CD4-positive, alpha-beta T cell treated with Interleukin-10 for 1 hour (primary cell): ENCODE results near the gene CATSPER4.

Experiments
- DNase-seq: peaks from one replicate; pipeline ENCODE4 v3.0.0-alpha.2; 2020

The CATSPER4 gene

DNA sequence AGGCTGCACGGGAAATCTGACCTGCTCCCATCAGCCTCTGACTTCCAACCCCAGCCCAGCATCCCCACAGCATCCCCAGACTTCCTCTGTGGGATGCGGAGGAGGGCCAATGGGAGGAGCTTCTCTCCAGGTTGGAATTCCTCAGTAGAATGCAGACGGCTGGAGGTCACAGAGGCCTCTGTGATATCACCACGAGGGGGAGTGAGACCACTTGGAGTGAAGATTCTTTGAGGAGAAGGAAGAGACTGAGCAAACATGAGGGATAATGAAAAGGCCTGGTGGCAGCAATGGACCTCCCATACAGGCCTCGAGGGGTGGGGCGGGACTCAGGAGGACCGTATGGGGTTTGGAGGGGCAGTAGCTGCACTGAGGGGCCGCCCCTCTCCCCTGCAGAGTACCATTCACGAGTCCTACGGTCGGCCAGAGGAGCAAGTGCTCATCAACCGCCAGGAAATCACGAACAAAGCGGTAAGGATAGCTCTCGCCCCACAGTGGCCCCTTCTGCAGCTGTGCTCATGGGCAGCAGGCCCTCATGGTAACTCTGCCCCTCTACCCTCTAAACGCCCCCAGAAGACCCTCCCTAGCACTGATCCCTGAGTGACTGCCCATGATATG is at the start of gene CATSPER4:
CATSPER4 (plus strand) TSS at position 230 of the 615 bp plus-strand sequence; CDS start at position 256, 26 bp downstream.
- peak; percentile 36 for DNase-seq

DNA sequence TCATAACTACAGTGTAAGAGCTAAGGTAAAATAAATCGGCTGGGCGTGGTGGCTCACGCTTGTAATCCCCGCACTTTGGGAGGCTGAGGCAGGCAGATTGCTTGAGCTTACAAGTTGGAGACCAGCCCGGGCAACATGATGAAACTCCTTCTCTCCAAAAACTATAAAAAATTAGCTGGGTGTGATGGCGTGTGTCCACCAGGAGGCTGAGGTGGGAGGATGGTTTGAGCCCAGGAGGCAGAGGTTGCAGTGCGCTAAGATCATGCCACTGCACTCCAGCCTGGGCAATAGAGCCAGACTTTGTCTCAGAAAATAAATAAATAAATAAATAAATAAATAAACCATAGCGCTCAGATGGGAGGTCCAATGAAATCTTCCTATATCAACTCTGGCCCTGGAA is 48.2 kb upstream of the CATSPER4 start:
- no peak for DNase-seq

DNA sequence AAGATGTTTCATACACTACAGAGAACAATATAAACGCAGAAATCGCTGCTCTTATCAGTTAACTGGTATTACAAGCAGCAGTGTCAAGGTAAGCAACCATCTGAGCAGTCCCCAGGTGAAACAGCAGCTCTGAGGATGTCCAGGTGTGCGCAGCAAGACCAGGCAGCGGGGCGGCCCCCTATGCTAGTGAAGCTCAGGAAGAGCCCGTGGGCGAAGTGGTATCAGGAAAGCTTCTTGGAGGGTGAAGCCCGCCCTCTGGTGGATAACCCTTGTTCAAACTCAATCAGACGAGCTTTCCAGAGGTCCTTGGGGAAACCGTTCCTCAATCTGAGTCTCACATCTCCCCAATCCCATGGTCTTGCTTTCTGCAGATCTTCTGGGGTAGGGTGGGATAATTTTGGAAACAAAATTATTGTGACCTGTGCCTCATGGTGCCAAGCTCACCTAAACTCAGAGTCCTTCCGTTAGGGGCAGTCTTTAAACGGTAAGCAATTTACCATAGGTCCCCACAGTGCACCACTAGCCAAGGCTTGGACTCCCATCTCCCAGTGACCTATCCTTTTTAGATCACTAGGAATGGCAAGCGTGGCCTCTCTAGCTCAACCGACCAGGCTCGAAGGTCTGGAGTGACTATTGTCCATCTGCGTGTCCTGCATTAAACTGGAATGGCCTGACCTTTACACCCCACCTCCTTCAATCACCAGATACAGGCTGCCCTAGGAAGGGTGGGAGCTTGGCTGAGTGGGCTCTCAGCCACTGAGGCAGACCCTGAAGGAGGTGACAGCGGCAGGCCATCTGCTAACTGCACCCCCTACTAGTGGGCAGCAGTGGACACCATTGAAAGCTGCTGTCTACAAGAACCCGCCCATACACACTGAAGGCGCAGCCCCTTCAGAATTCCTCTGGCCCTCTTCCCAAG is 45.1 kb upstream of the CATSPER4 start:
- DNase-seq = peak; percentile 79

GRCh38 chr1:26145960-26146294 is 44.5 kb upstream of the CATSPER4 start:
- no peak for DNase-seq

DNA sequence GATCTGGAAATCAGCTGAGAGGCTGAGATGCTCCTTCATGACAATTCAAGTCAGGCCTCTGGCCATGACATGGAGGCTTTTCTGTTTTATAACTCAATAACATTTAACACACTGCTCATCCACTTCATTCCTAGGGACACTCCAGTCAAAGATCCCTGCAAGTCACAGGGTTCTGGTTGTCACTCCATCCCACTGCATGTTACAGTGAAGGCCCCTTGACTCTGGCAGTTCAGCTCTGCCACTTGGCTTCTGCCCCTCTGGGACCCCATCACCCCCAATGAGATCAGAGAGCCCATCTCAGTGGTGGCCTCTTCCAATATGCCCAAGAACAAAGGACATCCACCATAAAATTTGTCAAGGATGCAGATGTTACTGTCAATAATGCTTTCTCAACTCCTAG is 41.5 kb upstream of the CATSPER4 start:
- DNase-seq = no peak

DNA sequence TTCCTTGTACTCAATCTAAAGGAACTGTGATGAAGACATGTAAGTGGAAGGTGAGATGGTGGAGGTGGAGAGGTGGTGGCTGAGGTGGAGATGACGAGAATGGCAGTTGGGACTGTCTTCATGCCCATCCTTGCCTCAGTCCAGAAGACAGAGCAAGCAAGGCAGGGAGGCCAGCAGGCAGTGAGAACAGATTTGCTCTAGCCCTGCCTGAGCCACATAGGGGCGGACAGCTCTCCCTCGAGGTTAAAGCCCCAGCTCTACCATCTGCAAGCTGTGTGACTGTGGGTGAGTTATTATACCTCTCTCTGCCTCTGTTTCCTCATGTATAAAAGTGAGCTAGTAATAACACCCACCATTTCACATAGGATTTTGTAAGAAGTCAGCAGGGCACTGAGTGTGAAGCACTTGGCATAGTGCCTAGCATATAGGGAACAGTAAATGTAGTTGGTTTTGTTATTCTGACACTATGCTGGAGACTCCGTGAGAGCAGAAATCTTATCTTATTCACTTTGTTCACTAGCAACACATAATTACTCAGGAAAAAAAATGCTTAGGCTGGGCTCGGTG is 36.4 kb upstream of the CATSPER4 start:
- DNase-seq = no peak

DNA sequence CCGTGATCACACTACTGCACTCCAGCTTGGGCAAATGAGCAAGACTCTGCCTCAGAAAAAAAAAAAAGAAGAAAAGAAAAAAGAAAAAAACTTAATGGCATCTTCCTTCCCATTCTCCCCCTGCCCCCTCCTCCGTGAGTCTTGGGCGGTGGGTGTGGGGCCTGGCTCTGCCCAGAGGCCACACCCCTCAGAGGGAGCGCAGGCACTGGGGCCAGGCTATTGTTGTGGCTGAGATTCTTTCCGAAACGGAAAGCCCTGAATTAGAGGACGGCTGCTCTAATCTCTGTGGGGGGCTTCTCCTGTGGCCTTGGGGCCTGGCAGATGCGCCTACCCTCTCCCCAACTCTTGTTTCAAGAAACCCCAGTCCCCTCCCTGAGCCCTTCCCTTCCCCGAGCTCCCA is 35.7 kb upstream of the CATSPER4 start:
- DNase-seq = no peak

GRCh38 chr1:26155370-26156284 is 34.8 kb upstream of the CATSPER4 start:
- DNase-seq = no peak

DNA sequence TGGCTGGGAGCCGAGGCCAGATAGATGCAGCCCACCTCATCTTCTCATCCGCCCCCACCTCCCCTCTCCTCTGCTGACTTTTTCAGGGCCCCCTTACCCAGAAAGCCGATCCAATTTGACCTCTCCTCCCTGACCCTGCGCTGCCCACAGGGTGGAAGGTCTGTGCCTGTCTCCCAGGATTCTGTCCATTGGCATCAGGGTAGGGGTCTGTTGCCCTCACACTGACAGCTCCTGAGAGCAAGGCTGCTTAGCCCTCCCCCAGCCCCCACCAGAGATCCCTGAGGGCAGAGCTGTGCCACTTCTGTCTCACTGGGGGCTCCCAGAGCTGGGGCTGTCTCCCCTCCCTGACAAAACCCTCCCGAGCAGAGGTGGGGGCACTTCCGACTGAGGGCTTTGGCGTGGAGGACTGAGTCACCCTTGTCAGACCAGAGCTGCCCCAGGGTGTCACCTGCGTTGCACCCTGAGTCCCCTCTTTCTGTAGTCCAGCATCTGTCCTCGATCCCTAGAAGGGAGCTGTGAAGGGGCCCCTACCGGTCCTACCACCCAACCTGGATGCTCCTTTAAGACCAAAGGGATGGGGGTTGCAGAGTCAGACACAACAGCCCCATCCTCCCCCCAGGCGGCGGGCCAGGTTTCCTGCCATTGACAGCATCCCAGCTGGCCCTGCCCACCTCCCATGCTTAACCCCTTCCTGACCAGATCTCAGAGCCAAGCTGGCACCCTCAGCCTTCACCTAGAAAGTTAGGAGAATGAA is 33.9 kb upstream of the CATSPER4 start:
- DNase-seq = no peak

- no peak for DNase-seq
Observed at GRCh38 chr1:26158271-26158907, 32.0 kb upstream of the CATSPER4 start.

DNA sequence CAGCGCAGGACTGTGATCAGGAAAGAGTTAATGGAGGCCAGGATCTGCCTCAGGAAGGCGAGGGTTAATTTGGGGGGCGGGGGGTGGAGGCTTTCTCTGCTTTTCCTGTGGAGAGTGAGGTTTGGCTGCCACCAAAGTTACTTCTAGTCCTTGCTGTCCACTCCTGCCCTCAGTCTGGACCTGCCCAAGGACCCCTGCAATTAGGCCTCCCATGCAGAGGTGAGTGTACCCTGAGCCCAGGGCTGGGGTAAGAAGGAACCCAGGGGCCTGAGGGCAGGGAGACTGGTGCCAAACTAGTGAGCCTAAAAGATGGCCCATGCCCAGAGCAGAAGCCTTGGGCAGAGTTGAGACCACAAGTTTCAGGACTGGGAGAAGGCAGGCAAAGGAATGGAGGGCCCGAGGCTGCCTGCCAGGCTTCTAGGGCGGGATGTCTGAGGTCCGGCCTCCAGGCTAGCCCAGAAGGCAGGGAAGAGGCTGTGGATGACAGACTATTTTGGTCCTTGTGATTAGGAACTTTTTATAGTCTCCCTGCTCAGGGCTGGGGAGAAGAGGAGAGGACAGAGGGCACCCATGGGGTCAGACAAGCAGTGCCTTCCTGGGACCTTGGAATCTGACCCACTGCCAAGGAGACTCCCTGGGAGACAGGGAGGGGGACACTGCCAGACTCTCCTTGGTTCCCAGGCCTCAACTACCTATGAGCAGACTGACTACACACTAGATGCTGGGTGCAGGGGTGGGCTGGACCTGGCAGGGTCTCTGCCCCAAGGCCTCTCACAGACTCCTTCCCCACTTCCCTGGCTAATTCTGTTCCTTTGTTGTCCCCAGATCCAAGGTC is 31.3 kb upstream of the CATSPER4 start, which contains the start of gene FAM110D:
FAM110D (plus strand) TSS at position 172 of the 835 bp plus-strand sequence. CDS start 2,213 bp downstream, outside the sequence.
- DNase-seq = no peak

DNA sequence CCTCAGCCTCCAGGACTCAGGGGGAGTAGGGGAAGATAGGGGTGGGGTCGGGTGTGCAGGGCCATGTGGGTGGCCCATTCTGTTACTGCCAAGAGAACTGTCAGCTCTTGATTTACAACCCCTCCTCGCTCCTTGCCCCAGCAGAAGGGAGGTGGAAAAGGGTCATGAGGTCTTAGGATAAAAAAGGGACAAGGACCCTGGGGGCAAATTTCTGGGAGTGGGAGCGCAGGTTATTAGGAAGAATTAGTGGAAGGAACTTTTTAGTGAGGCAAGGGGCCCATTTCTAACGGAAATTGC is 30.7 kb upstream of the CATSPER4 start:
- no peak for DNase-seq

GRCh38 chr1:26160527-26161414 is 29.6 kb upstream of the CATSPER4 start:
- DNase-seq = no peak

DNA sequence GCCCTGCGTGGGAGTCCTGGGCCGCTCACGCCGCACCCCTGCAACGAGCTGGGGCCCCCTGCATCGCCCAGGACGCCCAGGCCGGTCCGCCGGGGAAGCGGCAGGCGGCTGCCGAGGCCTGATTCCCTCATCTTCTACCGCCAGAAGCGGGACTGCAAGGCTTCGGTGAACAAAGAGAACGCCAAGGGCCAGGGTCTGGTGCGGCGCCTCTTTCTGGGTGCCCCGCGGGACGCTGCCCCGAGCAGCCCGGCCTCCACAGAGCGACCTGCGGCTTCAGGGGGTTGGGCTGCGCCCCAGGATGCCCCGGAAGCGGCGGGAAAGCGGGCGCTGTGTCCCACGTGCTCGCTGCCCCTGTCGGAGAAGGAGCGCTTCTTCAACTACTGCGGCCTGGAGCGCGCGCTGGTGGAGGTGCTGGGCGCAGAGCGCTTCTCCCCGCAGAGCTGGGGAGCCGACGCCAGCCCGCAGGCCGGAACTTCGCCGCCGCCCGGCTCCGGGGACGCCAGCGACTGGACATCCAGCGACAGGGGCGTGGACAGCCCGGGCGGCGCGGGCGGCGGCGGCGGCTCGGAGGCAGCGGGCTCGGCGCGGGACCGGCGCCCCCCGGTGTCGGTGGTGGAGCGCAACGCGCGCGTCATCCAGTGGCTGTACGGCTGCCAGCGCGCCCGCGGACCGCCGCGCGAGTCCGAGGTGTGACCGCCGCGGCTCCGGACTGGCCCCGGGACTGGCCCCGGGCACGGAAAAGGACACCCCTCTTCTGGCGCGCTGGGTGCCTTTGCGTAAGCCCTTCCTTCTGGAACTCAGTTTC is 28.8 kb upstream of the CATSPER4 start:
- DNase-seq = peak; percentile 28

DNA sequence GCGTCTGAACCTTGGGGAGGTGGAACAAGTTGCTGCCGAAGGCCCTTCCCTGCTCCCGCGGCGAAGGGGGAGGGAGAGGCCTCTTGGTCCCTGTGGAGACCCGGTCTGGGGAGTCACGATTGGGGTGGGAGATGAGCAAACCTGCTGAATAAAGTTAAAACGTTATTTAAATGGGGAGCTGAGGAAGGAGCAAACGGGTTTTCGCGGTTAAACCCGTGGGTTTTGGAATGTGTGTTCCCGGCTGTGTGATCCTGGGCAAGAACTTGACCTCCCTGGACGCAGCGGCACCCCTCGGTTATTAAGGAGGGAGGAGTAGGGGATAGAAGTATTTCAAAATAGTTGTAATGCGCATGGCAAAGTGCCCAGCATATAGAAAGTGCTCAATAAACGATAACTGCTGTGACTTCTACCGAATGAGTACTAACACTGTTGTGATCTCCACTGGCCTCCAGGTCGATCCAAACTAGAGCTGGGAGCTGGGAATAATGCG is 28.1 kb upstream of the CATSPER4 start:
- DNase-seq = no peak

- DNase-seq = no peak
Observed at GRCh38 chr1:26163684-26164035, 26.7 kb upstream of the CATSPER4 start.

DNA sequence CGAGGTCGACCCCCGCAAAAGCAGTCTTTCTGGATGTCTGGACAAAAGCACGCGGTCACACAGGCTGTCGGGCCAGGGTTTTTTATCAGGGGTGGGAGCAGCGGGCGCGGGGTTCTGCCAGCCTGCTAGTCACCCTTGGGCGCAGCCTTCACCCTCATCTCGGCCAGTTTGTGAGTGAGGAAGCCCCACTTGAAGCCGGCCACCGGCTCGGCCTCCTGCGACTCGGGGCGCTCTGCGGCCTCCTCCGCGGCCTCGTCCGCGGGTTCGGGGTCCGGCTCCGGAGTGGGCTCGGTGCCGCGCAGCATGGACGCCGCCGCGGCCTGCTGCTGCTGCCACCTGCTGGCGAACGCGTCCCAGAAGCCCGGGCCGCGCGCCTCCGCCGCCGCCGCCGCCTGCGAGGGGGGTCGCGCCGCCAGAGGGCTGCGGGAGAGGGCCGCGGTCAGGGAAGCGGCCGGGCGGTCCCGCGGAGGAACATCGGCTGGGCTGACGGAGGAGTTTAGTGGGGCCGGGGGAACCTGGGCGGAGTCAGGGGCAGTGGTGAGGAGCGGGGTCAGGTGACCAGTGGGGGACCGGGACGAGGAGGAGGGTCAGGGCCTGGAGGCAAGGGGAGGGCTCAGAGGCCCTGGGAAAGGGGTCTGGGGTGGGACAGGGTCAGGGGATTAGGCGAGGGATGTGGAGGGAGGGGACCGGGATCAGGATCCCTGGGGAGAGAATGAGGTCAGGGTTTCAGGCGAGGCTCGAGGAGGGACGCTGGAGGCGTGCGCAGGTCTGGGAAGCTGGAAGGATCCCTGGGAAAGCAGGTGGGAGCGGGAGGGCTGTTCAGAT is 26.2 kb upstream of the CATSPER4 start:
- DNase-seq = peak; percentile 53
